Heart left ventricle (tissue), 13 donors: ENCODE measurements around the gene HOMEZ.

ENCODE experiments used
- POLR2A ChIP-seq, 2 donors: fragments of 450-650 bp; IDR thresholded peaks; one replicate each; pipeline ENCODE4 v1.6.1; 2017; ENCODE audit warnings: antibody characterized with exemption in 2 of 2, mild to moderate bottlenecking in 2 of 2, moderate library complexity in 2 of 2
- TF ChIP-seq, protein P1 (sequence below), 12 donors: fragments of 200-600 bp; sonication (generic) in 4 of 12; IDR thresholded peaks; one replicate each; pipeline versions ENCODE4 v1.5.0 to v1.8.0; 2018 to 2022; ENCODE audit warnings: antibody characterized with exemption in 12 of 12, mild to moderate bottlenecking in 5 of 12
- donor health status: ischemic (EF 13 %, LVEDD 7.1; RV severe dilation, severe dysfunction).
- donor health status: DM: no; HTN: yes; CAD: no.
- donor health status: DM: no; HTN: no; CAD: no.
- donor health status: ischemic (EF 25% LVEDD 6.9; RV normal size, moderate dysfunction).
- donor health status: ischemic (EF 25% LVEDD 5.7; RV mildly dilated, moderate dysfunction).
- donor health status: ischemic (EF 35%, LVEDD 5.7; RV mildly dilated, moderate dysfunction).
- donor health status: nonischemic (EF 11% LVEDD 7.7; RV severe dilation, severe dysfunction).
- donor health status: DM: yes; HTN: yes; CAD: no.
- donor health status: PGD.
- donor health status: ischemic (EF 29% LVEDD 5.4; RV normal size, mild dysfunction).
- donor health status: nonischemic (EF 23%, LVEDD 6.1; RV moderate dilation, normal function).

DNA sequence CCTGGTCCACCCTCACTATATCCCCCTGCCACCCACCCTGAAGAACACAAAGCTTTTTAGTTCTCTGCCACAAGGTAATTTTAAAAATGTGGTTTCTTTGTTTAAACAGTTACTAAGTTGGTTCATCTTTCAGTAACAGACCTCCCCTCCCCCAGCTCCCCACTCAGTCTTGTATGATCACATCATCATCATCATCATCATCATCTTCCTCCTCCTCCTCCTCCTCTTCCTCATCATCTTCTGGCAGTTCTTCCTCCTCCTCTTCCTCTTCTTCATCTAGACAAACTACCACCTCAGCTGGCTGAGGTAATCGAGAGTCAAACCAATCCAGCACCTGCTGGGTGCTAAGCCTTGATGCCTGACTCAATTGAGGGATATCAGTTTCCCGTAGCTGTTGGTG, 10.5 kb downstream of the HOMEZ start:
- TF ChIP-seq, protein P1, sequence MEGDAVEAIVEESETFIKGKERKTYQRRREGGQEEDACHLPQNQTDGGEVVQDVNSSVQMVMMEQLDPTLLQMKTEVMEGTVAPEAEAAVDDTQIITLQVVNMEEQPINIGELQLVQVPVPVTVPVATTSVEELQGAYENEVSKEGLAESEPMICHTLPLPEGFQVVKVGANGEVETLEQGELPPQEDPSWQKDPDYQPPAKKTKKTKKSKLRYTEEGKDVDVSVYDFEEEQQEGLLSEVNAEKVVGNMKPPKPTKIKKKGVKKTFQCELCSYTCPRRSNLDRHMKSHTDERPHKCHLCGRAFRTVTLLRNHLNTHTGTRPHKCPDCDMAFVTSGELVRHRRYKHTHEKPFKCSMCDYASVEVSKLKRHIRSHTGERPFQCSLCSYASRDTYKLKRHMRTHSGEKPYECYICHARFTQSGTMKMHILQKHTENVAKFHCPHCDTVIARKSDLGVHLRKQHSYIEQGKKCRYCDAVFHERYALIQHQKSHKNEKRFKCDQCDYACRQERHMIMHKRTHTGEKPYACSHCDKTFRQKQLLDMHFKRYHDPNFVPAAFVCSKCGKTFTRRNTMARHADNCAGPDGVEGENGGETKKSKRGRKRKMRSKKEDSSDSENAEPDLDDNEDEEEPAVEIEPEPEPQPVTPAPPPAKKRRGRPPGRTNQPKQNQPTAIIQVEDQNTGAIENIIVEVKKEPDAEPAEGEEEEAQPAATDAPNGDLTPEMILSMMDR (IDR thresholded peaks at IDR 0.05) = no peak
- TF ChIP-seq POLR2A (IDR thresholded peaks at IDR 0.05) = no peak
